GM21390 (cell line): ENCODE measurements around the gene NABP1.

Source experiments
- ATAC-seq: cut with Tn5 transposase; IDR thresholded peaks from one replicate; pipeline ENCODE4 v1.9.1; 2021; ENCODE audit not compliant: unreplicated experiment

NABP1 gene

DNA sequence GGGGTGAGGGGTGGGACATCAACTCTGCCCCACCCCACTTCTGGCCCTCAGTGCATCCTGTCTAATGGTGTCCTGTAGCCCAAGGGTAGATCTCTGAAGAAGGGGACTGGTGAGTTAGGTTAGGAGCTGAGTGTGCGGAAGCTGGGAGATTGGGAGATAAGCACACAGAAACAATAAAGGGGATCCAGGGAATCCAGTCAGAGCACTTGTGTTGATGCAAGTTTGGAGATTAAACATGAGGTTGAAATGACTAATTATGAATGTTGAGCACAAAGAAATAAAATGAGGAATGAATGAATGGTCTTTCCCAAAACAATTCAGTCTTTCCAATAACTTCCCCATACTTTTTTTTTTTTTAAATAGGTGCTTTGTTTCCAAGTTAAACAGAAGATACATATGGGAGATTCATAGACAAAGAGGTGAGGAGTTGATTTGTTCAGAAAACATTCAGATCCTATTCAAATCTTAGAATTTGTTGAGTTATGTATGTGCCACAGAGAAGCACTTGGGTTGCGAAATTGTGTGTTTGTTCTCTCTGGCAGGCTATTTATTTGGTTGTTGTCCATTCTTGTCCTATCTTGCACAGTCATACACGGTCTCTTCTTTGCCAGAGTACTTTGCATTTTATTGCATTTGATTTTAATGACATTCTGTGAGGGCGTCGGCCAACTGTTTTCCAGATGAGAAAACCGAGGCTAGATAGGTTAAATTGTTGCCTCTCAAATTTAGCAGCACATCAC lies 31.6 kb upstream of the NABP1 start:
- no peak for ATAC-seq

DNA sequence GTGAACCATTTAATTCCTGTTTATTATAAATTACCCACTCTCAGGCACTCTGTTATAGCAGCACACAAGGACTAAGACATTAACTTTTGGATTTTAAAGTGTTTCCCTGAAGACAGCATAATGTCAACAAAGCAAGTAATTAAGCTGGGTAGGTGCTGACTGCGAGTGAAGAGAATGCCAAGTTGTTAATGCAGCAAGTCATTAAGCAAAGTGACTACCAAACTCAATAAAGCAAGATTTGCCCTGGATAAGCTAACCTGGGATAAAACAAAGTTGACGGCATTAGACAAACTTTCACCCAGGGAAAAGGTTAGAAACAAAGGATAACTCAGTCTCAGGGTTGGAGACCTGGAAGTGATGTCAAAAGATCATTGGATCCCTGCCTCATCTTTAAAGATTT lies 28.4 kb upstream of the NABP1 start:
- no peak for ATAC-seq

DNA sequence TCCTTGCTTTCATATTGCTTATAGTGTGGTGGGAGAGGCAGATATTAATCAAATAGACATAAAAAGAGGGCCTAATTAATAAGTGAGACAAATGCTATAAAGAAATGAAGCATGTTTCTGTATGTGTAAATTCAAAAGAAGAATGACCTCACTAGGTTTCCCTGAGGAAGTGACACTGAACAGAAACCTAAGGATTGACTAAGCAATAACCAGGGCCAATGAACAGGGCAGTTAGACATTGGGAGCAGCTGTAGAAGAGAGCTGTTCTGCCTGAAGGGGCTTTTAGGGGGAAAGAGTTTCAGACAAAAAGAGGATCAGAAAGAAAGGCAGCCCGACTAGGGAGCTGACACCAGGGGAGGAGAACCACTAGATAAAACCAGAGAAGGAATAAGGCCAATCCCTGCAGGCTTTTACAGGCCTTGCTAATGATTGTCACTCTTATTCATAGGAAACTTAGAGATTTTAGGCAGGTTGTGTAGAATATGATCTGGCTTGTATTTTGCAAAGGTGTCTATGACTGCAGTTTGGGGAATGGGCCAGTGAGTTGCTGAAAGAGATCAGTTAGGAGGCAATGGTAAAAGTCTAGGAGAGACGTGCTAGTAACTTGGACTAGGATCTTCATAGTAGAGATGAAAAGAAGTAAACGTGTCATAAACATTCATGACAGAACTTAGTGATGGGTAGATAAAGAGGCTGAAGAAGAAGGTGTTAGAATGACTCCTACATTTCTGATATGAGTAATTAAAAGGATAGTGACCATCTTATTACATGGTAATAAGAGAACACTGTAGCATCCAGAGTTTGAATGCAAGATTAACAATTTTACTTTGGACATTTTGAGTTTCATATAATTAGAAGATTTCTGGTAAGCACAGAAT lies 26.8 kb upstream of the NABP1 start:
- ATAC-seq = peak; percentile 96

DNA sequence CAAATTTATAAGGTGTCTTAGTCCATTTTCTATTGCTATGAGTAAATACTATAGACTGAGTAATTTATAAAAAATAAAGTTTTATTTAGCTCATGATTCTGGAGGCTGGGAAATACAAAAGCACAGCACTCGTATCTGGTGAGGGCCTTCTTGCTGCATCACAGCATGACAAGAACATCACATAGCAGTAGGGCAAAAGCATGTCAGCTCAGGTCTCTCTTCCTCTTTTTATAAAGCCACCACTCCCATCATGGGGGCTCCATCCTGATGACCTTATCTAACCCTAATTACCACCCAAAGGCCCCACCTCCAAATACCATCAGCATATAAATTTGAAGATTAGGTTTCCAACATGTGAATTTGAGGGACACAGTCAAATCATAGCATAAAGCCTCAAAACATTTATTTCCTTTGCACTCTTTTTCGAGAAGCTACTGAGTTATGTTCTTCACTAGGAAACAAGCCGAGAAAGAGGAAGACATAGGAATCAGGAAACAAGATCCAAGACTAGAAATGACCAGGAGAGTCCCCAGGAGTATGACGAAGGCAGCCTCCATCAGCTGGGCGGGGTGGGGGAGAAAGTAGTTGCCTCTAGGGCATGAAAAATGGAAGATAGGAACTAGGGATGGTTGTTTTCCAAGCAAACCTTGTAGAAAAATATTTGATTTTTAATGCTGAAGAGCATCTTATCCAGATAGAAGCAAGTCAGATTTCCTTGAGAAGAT lies 24.1 kb upstream of the NABP1 start:
- ATAC-seq = no peak

DNA sequence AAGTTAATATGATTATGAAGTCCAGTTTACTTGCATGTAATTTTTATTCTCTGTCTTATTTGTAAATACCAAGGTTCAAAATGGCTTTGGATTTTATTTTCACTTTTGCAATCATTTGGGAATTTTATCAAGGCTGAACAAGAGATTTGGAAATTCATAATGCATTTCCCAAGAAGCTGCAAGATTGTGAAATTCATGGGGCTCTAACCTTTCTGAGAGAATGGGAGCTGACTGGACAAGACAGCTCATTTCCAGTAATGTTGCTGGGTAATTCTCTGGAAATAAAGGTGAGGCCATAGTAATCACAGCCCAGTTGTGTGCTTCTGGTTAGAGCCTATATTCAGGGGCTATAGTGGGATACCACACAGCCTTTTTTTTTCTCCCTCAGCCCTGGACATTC lies 21.5 kb upstream of the NABP1 start:
- no peak for ATAC-seq

DNA sequence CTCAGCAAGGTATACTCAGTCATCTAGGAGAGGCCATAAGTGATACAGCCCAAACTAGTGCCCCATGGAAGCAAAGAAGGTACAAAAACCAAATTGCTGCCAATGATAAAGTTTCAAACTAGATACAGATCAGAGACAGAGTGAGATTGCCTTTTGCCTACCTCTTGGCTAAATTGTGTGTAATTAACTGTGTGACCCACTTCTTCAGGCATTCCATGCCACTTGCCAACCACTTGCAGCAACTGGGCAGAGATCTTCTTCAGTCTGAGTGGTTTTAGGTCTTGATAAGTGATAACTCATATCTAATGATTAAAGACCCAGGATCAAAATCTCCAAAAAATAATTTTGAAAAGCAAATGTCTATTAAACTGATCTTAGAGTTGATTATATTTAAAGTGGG lies 21.1 kb upstream of the NABP1 start:
- no peak for ATAC-seq

DNA sequence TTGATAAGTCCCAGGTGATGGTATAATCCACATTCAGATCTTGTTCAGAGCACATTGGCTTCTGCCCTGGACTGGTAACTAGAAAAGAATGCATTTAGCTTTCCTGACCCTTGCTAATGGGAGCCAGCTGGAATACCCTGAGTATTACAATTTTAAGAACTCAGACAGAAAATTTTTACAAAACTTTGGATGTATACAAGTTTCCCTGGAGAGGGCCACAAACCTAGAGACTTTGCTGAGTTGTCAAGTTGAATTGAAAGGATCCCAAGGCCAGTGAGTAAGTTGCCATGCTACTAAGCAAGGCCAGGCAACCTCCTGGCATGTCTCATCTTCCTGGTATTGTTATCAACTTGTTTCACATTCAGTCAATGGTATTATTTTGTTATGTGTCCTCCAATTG lies 20.0 kb upstream of the NABP1 start:
- ATAC-seq = no peak

DNA sequence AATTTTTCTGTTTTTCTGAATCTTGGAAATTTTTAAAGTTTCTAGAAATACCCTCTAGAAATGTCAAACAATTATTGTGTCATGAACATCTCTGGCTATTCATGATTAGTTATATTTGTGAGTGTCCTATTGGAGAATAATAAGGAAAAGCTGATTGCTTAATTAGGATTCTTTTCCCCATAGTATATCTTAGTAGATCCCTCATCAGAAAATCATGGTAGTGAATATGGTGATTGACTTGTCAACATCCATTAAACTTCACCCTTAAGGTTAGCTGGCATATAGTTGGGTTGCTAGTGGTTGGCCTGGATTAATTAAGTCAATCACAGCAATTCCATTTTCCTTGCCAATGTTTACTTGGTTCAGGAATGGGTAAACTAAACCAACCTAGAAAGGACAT lies 18.7 kb upstream of the NABP1 start:
- ATAC-seq = no peak

DNA sequence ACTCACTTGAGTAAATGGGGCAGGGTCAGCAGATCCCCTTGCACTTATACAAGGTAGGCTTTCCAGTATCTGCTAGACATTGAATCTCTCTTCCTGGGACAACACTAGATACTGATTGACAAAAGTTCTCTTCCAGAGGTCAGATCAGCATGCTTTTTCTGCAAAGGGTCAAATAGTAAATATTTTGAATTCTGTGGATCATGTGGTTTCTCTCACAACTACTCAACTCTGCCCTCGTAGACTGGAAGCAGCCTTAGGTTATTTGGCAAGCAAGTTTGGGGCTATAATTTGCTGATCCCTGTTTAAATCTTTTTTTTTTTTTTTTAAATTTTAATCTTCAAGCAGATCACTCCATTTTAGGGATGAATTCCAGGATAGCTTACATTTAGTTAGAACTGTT lies 17.4 kb upstream of the NABP1 start:
- no peak for ATAC-seq

DNA sequence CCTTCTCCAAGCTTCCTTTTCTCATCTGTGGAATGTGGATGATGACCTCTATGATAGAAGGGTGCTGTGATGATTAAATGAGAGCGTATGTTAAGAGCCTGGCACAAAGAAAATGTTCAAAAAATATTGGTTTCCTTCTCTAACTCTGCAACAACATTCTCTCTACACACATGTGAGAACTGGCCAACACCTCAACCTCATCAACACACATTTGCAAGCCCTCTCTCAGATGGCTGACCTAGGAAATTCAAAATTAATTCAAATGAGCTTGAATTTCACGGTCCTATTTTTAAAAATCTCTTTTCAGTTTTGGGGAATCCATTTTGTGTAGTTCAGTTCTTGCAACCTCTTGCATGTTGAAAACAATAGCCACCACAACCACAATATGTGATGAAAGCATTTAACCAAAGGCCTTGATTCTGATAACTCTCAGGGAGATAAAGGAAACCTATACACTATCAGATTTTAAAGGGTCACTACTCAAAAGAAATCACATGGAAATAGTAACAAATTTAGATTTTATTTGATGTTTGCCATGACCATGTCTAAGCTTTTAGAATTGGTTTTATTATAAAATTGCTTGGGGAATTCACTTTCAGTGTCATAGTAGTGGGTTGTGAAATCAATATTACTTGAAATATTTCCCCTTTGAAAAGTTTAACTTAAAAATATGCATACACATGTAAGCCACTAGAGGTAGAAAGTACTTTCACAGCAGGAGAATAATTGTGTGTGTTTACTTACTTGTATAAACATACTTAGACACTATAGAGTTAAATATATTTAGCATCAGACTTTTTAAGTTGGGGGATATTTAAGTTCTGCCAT lies 16.6 kb upstream of the NABP1 start:
- ATAC-seq = peak; percentile 47

DNA sequence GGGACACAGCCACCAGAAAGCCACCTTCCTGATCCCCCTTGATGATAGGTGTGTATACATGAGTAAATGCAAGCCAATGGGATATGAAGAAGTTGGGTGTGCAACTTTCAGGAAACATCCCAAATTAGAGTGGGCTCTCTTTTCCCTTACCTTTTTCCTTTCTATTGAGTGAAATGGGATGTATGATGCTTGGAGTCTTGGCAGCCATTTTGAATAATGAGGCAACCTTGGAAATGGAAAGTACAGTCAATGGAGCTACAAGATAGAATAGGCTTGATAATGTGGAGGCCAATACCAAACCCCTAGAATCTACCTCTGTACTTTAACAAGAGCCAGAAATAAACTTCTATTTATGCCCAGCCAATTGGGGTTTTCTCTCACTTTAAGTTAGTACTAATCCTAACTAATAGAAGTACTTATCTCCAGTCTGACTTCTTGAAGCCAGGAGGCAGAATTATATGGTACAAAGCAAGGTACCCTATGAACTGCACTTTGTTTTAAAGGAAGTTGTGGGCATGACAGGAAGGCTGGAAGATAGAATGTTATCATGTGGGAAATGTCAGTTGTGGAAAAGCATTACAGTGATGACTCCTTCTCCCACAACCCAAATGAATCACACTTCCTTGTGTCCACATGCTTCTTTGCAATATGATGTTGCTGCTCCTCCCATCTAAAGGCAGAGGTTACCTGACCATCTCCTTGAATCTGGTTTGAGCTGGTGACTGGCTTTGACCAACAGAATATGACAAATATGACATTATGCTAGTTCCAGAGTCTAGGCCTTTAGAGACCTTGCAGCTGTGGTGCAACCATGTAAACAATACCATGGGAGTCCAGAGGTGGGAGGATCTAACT lies 12.9 kb upstream of the NABP1 start:
- ATAC-seq = no peak

DNA sequence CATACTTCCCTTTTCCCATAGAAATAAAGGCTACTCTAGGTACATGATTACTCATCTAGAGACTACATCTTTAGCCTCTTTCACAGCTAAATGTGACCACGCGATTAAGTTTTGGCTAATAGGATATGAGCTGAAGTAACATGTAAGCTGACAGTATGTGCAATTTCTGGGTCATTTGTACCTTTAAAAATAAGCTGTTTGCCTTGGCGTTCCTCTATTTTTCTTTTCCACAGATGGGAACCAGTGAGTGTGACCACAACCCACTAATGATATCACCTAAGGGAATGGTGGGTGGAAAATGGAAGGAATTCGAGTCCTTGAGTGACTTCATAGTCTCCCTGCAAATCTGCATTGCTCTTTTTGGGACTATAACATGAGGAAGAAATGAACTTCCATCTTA lies 11.7 kb upstream of the NABP1 start:
- no peak for ATAC-seq

DNA sequence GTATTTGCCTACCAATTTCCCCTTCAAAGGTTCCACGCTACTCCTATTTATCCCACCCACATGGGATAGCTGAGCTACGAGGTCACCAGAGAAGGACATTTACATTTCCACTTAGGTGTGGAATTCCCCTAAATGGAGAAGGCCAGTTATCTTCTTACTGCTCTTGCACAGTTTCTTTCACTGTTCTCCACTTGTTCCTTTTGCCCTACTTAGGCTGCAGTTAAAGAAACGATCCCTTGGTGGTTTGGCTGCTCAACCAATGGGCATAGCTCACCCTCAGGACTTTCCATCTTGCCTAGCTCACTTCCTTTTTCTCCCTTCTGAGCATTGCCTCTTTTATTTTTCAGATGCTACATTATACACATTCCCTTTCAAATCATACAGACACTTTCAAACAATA lies 11.2 kb upstream of the NABP1 start:
- peak; percentile 68 for ATAC-seq

DNA sequence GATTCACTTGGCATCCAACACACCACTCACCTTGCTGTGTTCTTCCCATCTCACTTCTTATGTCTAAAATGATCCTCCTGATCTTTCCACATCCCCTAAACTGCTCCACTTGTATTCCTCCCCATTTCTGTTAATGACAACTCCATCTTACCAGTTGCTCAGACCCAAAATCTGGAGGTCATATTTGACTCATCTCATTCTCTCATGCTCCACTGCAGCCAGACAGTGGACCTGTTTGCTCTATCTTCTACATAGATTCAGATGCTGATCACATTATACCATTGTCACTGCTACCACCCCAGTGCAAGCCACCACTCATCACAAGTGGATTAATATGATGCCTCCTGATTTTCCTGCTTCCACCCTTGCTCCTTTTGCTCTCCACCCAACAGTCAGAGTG lies 7.9 kb upstream of the NABP1 start:
- ATAC-seq = peak; percentile 63

DNA sequence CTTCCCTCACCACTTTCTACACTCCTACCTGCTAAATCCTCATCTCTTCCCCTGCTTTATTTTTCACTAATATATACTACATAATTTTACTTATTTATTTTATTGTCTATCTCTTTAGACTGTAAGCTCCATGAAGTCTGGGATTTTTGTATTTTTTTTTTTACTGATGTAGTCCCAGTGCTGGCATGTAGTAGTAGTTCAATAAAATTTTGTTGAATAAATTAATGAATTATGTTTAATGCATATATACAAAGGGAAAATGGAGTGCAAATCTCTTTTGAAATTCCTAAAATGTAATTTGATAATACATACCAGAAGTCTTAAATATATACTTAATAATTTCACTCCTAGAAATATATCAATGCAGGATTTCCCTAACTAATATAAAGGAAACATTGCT lies 7.1 kb upstream of the NABP1 start:
- no peak for ATAC-seq

DNA sequence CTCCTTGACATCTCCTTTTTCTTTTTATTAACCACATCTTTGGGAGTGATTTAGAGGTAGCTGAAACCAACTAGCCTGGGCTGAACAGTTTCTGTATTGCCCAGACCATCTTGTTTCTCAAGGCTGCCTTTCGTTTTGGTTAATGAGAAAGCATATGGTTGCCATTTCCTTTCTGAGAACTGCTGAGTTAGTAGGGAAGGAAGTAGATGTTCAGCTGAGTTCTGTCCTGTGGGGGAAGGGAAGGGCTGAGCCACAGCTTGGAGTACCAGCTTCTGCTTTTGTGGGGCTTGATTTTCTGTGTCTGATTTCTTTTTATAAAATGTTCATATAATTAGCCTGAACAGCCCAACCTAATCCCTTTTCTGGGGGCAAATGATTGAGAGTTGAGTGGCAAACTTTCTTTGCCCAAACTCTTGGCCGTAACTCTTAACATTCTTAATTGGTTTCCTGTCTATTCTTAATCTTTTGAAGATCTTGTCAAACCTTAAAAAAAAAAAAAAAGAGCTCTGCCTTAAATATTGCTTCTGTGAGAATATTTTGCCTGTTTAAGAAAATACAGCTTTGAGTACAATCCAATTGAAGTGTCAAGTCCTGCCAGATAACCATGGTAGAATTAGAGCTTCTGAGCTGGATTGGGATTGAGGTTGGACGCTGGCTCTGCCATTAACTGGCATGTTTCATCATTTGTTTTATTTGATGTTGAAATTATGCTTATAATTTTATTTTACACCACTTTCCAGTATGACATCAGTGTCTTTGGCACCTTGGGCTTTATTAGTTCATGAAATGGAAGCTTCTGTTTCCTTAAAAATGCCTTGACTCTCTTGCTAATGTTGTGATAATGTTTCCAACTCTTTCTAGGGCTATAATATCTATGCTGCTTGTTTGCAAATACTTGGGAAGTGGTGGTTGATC lies 1.9 kb upstream of the NABP1 start:
- peak; percentile 63 for ATAC-seq

DNA sequence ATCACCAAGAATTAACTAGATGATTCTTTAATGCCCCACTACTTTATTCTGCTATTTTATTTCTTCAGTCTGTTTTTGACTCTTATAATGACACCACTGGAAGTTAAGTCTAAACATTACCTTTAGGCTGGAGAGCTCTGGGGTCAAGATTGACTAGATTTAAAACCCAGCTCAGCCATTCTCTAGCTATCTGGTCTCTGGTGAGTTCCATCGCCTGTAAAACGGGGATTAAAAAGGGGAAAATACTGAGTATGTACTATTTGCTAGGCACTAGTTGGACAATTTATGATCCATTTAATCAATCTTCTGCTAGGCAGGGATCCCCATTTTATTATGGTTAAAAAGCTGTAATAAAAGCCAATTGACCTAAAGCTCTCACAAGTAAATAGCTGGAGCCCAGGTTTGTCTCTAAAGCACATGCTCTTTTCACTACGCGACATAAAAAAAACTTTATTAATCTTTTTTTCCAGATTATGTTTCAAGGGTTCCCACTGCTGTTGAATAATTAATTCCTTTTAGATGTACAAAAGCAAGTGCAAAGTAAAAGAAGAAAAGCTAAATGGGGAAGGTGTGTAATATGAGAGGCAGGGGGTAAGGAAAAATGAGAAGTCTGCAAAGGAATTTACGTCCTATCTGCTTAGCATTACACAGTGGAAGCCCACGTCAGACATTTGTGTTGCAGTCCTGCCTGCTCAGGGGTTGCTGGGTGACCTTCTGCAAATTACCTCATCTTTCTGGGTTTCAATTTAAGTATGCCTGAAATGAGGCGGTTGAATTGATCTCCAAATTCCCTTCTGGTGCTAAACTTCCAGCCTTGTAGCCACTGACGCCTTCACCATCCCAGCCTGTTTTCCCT lies 918 bp upstream of the NABP1 start:
- ATAC-seq = peak; percentile 24
